Measurements from ENCODE around the gene BLCAP.

Gene BLCAP

DNA sequence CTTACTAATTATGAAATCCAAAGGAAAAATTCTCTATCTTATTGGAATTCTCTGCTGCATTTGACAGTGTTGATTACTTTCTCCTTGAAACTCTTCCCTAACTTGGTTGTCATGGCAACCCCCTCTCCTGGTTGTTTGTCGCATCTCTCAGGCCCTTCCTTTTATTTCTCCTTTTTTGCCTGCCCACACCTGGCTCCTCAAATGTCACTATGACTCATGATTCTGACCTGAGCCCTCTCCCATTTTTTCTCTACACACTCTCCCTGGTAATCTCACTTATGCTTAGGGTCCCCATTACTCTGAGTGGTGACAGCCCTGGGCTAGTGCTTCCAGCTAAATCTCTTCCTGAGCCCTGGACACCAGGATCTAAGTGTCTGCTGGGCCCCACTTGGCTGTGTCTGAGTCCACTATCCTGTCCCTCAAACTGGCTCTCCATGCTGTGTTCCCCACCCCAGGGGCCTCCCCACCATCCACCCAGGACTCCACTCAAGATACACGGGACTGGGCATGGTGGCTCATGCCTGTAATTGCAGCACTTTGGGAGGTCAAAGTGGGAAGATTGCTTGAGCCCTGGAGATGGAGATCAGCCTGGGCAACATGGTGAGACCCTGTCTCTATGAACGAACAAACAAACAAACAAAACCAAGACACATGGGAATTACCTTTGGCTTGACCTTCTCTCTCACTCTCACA lies 23.1 kb downstream of the BLCAP start:
- Histone ChIP-seq H2BK120ac (ENCODE audit: low read depth, low read length) (no peak overlapping the region), H2AK5ac (ENCODE audit: low read length) (no peak overlapping the region), H4K8ac (ENCODE audit: low read depth, low read length) (no peak overlapping the region), H2BK5ac (ENCODE audit: low read length) (no peak overlapping the region), H3K18ac (ENCODE audit: low read length) (no peak overlapping the region), H3K79me1 (ENCODE audit: low read length) (no peaks in the 10 kb centered on the region), H2BK15ac (replicated peaks; ENCODE audit: low read depth) (no peak overlapping the region), H3K23ac (ENCODE audit: low read length) (no peak overlapping the region), H3K79me2 (ENCODE audit: control insufficient read depth, insufficient read depth, low read length) (no peaks in the 10 kb centered on the region), H3K4ac (ENCODE audit: low read depth, low read length) (no peak overlapping the region), H3K4me1 (ENCODE audit: control insufficient read depth, low read depth, low read length) (peaks cover 5% of the 10 kb centered on the region), H3K9ac (ENCODE audit: low read length) (no peak overlapping the region), H3K27me3 (ENCODE audit: insufficient read depth, low read length, poor library complexity) (no peaks in the 10 kb centered on the region), H3K56ac (ENCODE audit: low read length) (no peak overlapping the region), H3K4me3 (ENCODE audit: low read length) (no peak overlapping the region), H3K27ac (ENCODE audit: low read depth, low read length) (no peak overlapping the region), H3K4me2 (ENCODE audit: low read length) (no peak overlapping the region), H3K36me3 (ENCODE audit: control insufficient read depth, insufficient read depth, low read length) (no peaks in the 10 kb centered on the region), H4K5ac (ENCODE audit: low read length) (no peak overlapping the region)
- DNase-seq: peak; percentile 85
- no CpG with 5 or more reads among the region's 3 CpGs for WGBS (ENCODE audit: extremely low coverage, insufficient coverage, low lambda C conversion rate)

DNA sequence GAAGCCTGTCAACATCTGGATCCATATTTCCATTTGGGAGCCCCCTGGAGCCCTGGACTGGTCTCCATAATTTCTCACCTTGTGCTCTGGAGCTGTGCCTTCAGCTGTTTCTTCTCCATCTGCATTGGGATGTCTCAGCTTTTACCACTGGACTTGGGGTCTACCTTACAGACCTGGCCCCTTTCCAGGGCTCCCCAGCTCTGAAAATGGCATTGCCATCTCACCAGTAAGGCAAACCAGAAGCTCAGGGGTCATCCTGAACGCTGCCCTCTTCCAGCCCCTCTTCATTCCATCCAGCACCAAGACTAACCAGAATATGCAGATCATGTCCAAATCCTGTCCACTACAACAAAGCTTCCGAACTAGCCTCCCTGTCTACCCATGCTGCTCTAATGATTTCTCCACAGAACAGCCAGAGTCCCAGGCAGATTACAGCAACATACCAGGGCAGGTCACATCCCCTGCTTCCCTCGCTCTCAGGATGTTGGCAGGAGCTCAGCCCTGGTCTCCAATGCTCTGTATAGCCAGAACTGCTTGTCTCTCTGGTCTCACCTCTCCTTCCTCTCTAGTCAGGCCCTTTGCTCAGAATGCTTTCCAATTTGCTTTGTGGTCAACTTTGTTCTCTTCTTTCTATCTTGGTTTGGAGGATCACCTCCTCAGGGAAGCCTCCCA lies 24.3 kb downstream of the BLCAP start:
- Histone ChIP-seq H3K4me3 (ENCODE audit: low read length) (no peak overlapping the region), H3K18ac (ENCODE audit: low read length) (no peak overlapping the region), H3K9ac (ENCODE audit: low read length) (no peak overlapping the region), H4K8ac (ENCODE audit: low read depth, low read length) (no peak overlapping the region), H2BK15ac (replicated peaks; ENCODE audit: low read depth) (no peak overlapping the region), H3K56ac (ENCODE audit: low read length) (no peak overlapping the region), H3K4me2 (ENCODE audit: low read length) (no peak overlapping the region), H2BK5ac (ENCODE audit: low read length) (no peak overlapping the region), H2AK5ac (ENCODE audit: low read length) (no peak overlapping the region), H3K27ac (ENCODE audit: low read depth, low read length) (no peak overlapping the region), H2BK120ac (ENCODE audit: low read depth, low read length) (no peak overlapping the region), H4K5ac (ENCODE audit: low read length) (no peak overlapping the region), H3K79me1 (ENCODE audit: low read length) (no peaks in the 10 kb centered on the region), H3K27me3 (ENCODE audit: insufficient read depth, low read length, poor library complexity) (no peaks in the 10 kb centered on the region), H3K4me1 (ENCODE audit: control insufficient read depth, low read depth, low read length) (peaks cover 5% of the 10 kb centered on the region), H3K23ac (ENCODE audit: low read length) (no peak overlapping the region), H3K36me3 (ENCODE audit: control insufficient read depth, insufficient read depth, low read length) (no peaks in the 10 kb centered on the region), H3K79me2 (ENCODE audit: control insufficient read depth, insufficient read depth, low read length) (no peaks in the 10 kb centered on the region), H3K4ac (ENCODE audit: low read depth, low read length) (no peak overlapping the region)
- WGBS (ENCODE audit: extremely low coverage, insufficient coverage, low lambda C conversion rate): no CpG with 5 or more reads among the region's 3 CpGs
- DNase-seq: no peak

DNA sequence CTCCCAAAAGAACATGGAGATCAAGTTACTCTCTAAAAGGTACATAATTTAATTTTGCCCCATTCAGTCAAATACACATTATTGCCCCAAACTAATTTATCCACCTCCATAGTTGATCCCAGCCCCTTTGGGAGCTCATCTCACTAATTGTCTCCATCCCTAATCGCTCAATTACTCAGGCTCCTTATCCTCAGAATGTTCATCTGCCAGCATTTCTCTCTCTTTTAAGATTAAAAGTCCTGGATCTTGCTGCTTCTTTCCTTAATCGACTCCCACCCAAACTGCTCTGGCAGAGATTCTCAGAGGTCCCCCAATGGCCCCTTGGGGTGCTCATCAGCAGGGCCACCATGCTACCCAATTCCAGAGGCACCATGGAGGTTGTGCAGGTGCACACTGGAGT lies 25.0 kb downstream of the BLCAP start:
- H3K4me3 ChIP-seq (ENCODE audit: low read length): no peak overlapping the region
- no CpG with 5 or more reads among the region's 2 CpGs for WGBS (ENCODE audit: extremely low coverage, insufficient coverage, low lambda C conversion rate)
- H4K5ac ChIP-seq (ENCODE audit: low read length): no peak overlapping the region

DNA sequence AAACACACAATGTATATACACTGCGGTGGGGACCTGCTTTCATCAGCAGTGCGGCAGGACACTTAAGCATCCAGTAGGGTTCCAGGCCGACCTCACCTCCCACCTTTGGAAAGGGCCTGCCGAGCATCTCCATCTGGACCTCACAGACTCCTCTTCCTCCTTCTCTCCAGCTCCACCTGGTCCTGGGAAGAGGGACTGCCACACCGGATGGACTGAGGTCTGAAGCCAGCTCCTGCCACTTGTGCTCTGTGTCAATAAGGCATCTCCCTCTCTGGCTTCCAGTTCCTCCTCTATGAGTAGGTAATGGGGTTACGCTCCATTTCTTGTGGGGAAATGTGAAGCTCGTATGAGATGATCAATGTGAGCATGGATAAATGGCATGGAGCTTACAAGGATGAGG lies 25.7 kb downstream of the BLCAP start:
- no peak overlapping the region for H2BK15ac ChIP-seq (replicated peaks; ENCODE audit: low read depth)
- H3K4ac ChIP-seq (ENCODE audit: low read depth, low read length): no peak overlapping the region
- H3K56ac ChIP-seq (ENCODE audit: low read length): no peak overlapping the region
- H3K79me1 ChIP-seq (ENCODE audit: low read length): no peaks in the 10 kb centered on the region
- H4K5ac ChIP-seq (ENCODE audit: low read length): no peak overlapping the region
- H3K27ac ChIP-seq (ENCODE audit: low read depth, low read length): no peak overlapping the region
- H3K9ac ChIP-seq (ENCODE audit: low read length): no peak overlapping the region
- no peak overlapping the region for H2BK120ac ChIP-seq (ENCODE audit: low read depth, low read length)
- WGBS (ENCODE audit: extremely low coverage, insufficient coverage, low lambda C conversion rate): no CpG with 5 or more reads among the region's 7 CpGs
- H2BK5ac ChIP-seq (ENCODE audit: low read length): no peak overlapping the region
- H4K8ac ChIP-seq (ENCODE audit: low read depth, low read length): no peak overlapping the region
- no peaks in the 10 kb centered on the region for H3K79me2 ChIP-seq (ENCODE audit: control insufficient read depth, insufficient read depth, low read length)
- H3K18ac ChIP-seq (ENCODE audit: low read length): no peak overlapping the region
- peaks cover 5% of the 10 kb centered on the region for H3K4me1 ChIP-seq (ENCODE audit: control insufficient read depth, low read depth, low read length)
- no peaks in the 10 kb centered on the region for H3K27me3 ChIP-seq (ENCODE audit: insufficient read depth, low read length, poor library complexity)
- no peaks in the 10 kb centered on the region for H3K36me3 ChIP-seq (ENCODE audit: control insufficient read depth, insufficient read depth, low read length)
- H3K23ac ChIP-seq (ENCODE audit: low read length): no peak overlapping the region
- DNase-seq: peak; percentile 84
- no peak overlapping the region for H2AK5ac ChIP-seq (ENCODE audit: low read length)
- H3K4me3 ChIP-seq (ENCODE audit: low read length): no peak overlapping the region
- no peak overlapping the region for H3K4me2 ChIP-seq (ENCODE audit: low read length)

More for the DNA sequence above, 25.0 kb downstream of the BLCAP start:
- Histone ChIP-seq H3K79me1 (ENCODE audit: low read length) (no peaks in the 10 kb centered on the region), H4K8ac (ENCODE audit: low read depth, low read length) (no peak overlapping the region), H3K4me1 (ENCODE audit: control insufficient read depth, low read depth, low read length) (peaks cover 5% of the 10 kb centered on the region), H3K4ac (ENCODE audit: low read depth, low read length) (no peak overlapping the region), H3K27me3 (ENCODE audit: insufficient read depth, low read length, poor library complexity) (no peaks in the 10 kb centered on the region), H3K56ac (ENCODE audit: low read length) (no peak overlapping the region), H3K36me3 (ENCODE audit: control insufficient read depth, insufficient read depth, low read length) (no peaks in the 10 kb centered on the region), H2BK15ac (replicated peaks; ENCODE audit: low read depth) (no peak overlapping the region), H3K79me2 (ENCODE audit: control insufficient read depth, insufficient read depth, low read length) (no peaks in the 10 kb centered on the region), H3K27ac (ENCODE audit: low read depth, low read length) (no peak overlapping the region), H3K18ac (ENCODE audit: low read length) (no peak overlapping the region), H3K23ac (ENCODE audit: low read length) (no peak overlapping the region), H2AK5ac (ENCODE audit: low read length) (no peak overlapping the region), H3K9ac (ENCODE audit: low read length) (no peak overlapping the region), H2BK5ac (ENCODE audit: low read length) (no peak overlapping the region), H3K4me2 (ENCODE audit: low read length) (no peak overlapping the region), H2BK120ac (ENCODE audit: low read depth, low read length) (no peak overlapping the region)
- DNase-seq: no peak

DNA sequence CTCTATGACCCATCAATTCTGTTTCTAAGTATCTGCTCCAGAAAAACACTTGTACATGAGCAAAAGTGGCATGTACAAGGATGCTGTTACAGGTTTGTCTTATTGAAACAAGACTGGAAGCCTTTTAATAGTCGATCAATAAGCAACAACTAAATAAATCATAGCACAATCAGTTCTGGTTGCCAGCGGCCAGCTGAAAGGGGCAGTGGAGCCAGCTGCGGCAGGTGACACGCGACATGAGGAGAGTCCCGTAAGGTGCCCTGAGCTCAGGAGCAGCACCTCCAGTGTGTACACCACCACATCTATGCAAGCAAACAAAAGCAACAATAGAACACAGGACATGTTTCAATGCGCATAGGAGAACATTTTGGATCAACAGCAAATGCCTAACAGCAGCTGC lies 27.4 kb downstream of the BLCAP start:
- DNase-seq: no peak
- H3K4ac ChIP-seq (ENCODE audit: low read depth, low read length): no peak overlapping the region
- no peak overlapping the region for H3K4me3 ChIP-seq (ENCODE audit: low read length)
- no peaks in the 10 kb centered on the region for H3K36me3 ChIP-seq (ENCODE audit: control insufficient read depth, insufficient read depth, low read length)
- H2BK15ac ChIP-seq (replicated peaks; ENCODE audit: low read depth): no peak overlapping the region
- no peak overlapping the region for H2BK5ac ChIP-seq (ENCODE audit: low read length)
- no peak overlapping the region for H4K8ac ChIP-seq (ENCODE audit: low read depth, low read length)
- no peak overlapping the region for H3K18ac ChIP-seq (ENCODE audit: low read length)
- H3K27ac ChIP-seq (ENCODE audit: low read depth, low read length): no peak overlapping the region
- no peak overlapping the region for H3K4me2 ChIP-seq (ENCODE audit: low read length)
- H3K79me1 ChIP-seq (ENCODE audit: low read length): no peaks in the 10 kb centered on the region
- H3K9ac ChIP-seq (ENCODE audit: low read length): no peak overlapping the region
- no peaks in the 10 kb centered on the region for H3K4me1 ChIP-seq (ENCODE audit: control insufficient read depth, low read depth, low read length)
- H2AK5ac ChIP-seq (ENCODE audit: low read length): no peak overlapping the region
- H3K23ac ChIP-seq (ENCODE audit: low read length): no peak overlapping the region
- H4K5ac ChIP-seq (ENCODE audit: low read length): no peak overlapping the region
- no peaks in the 10 kb centered on the region for H3K79me2 ChIP-seq (ENCODE audit: control insufficient read depth, insufficient read depth, low read length)
- no peak overlapping the region for H2BK120ac ChIP-seq (ENCODE audit: low read depth, low read length)
- WGBS (ENCODE audit: extremely low coverage, insufficient coverage, low lambda C conversion rate): no CpG with 5 or more reads among the region's 7 CpGs
- no peak overlapping the region for H3K56ac ChIP-seq (ENCODE audit: low read length)
- H3K27me3 ChIP-seq (ENCODE audit: insufficient read depth, low read length, poor library complexity): no peaks in the 10 kb centered on the region
